PC-3 (cell line): ENCODE measurements around the gene ADAM15. TPM values are rescaled to one million over a fixed set of nuclear protein-coding genes. Genes with fewer than 3 reads are reported as not detected.

ENCODE experiments used
- ATAC-seq: fragments of 200-7000 bp; cut with Tn5 transposase; 2 replicates; pipeline ENCODE4 v1.9.1; 2020; ENCODE audit warnings: mild to moderate bottlenecking, moderate library complexity
- BruUV-seq: library from RNA; stranded (reverse); fragments of 400-500 nt; replicated peaks from 2 replicates; lab custom pipeline; 2021; lab: Mats Ljungman, UMichigan
- CTCF ChIA-PET: fragments of 300-600 bp; sonication (Branson Sonifier 250); formaldehyde crosslinking; loops from one replicate; lab custom pipeline; 2022; ENCODE audit warnings: antibody characterized with exemption; lab: Charles Lee
- POLR2A ChIA-PET: fragments of 300-600 bp; sonication (Branson Sonifier 250); formaldehyde crosslinking; loops from one replicate; lab custom pipeline; 2022; ENCODE audit warnings: antibody characterized with exemption; ENCODE audit not compliant: unreplicated experiment; lab: Charles Lee
- DNase-seq: peaks from one replicate; pipeline ENCODE4 v3.0.0-alpha.2; 2015
- H2AFZ ChIP-seq: fragments of 300-600 bp; sonication (generic); 2 replicates; pipeline ENCODE4 v1.6.0; 2016; ENCODE audit warnings: antibody characterized with exemption, low read length
- H3F3A ChIP-seq: fragments of 300-600 bp; sonication (generic); one replicate; pipeline ENCODE4 v1.6.0; 2017; ENCODE audit warnings: antibody characterized with exemption, low read length, control low read depth, mild to moderate bottlenecking; ENCODE audit not compliant: unreplicated experiment
- H3K27ac ChIP-seq: fragments of 300-600 bp; sonication (generic); 2 replicates; pipeline ENCODE4 v1.5.1; 2016; ENCODE audit warnings: mild to moderate bottlenecking, low read length
- H3K27me3 ChIP-seq: fragments of 300-600 bp; sonication (generic); 2 replicates; pipeline ENCODE4 v1.6.1; 2016; ENCODE audit warnings: low read length, mixed read lengths
- H3K36me3 ChIP-seq: fragments of 300-600 bp; sonication (generic); 2 replicates; pipeline ENCODE4 v1.6.1; 2016; ENCODE audit warnings: low read depth, mixed run types, low read length, mixed read lengths
- H3K4me1 ChIP-seq: fragments of 300-600 bp; sonication (generic); 2 replicates; pipeline ENCODE4 v1.5.1; 2016; ENCODE audit warnings: low read length; ENCODE audit not compliant: insufficient read depth
- H3K4me2 ChIP-seq: fragments of 300-600 bp; sonication (generic); 2 replicates; pipeline ENCODE4 v1.6.0; 2016; ENCODE audit warnings: low read length
- H3K4me3 ChIP-seq: fragments of 300-600 bp; sonication (generic); 2 replicates; pipeline ENCODE4 v1.5.1; 2016; ENCODE audit warnings: mild to moderate bottlenecking, low read length, mixed read lengths
- H3K79me2 ChIP-seq: fragments of 300-600 bp; sonication (generic); 2 replicates; pipeline ENCODE4 v1.6.1; 2017; ENCODE audit warnings: low read length, mixed read lengths
- H3K9ac ChIP-seq: fragments of 300-600 bp; sonication (generic); 2 replicates; pipeline ENCODE4 v1.6.0; 2016; ENCODE audit warnings: mild to moderate bottlenecking, low read length
- H3K9me2 ChIP-seq: fragments of 300-600 bp; sonication (generic); replicated peaks from 2 replicates; pipeline ENCODE4 v1.6.1; 2016; ENCODE audit warnings: mixed run types, low read length, mixed read lengths
- H3K9me3 ChIP-seq: fragments of 300-600 bp; sonication (generic); 2 replicates; pipeline ENCODE4 v1.6.1; 2016; ENCODE audit warnings: low read length, mixed read lengths
- H4K20me1 ChIP-seq: fragments of 300-600 bp; sonication (generic); 2 replicates; pipeline ENCODE4 v1.6.1; 2016; ENCODE audit warnings: low read length, mixed read lengths
- CTCF ChIP-seq: fragments of 300-600 bp; sonication (generic); conservative IDR thresholded peaks from 2 replicates; pipeline ENCODE4 v1.5.1; 2017; ENCODE audit warnings: antibody characterized with exemption, low read depth, mild to moderate bottlenecking, low read length
- EZH2 ChIP-seq: fragments of 300-600 bp; sonication (generic); IDR thresholded peaks from one replicate; pipeline ENCODE4 v1.6.1; 2017; ENCODE audit warnings: antibody characterized with exemption, mild to moderate bottlenecking, low read length; ENCODE audit not compliant: unreplicated experiment
- EZH2phosphoT487 ChIP-seq: fragments of 300-600 bp; sonication (generic); IDR thresholded peaks from 2 replicates; pipeline ENCODE4 v1.6.1; 2018; ENCODE audit warnings: mild to moderate bottlenecking, antibody characterized with exemption, low read length, borderline replicate concordance
- intact Hi-C: fragments of 100-400 bp; cut with micrococcal nuclease; formaldehyde crosslinking; loops from 2 replicates; pipeline ENCODE4 v1.9.0; 2023
- total RNA-seq: library from RNA; depleted of rRNA; stranded (reverse); fragments of >200 nt; gene quantifications from 2 replicates; pipeline ENCODE4 v1.2.3, GENCODE V29; 2014

Gene ADAM15
- total RNA-seq, 1 experiment from 2014 or later = 334 TPM

GRCh38 chr1:155081472-155082300, 30.6 kb downstream of the ADAM15 start:
- H3K9me2 ChIP-seq = no peaks in the 10 kb centered on the region
- peaks cover 44% of the 10 kb centered on the region for H3K27me3 ChIP-seq
- no TSS peak for BruUV-seq
- H4K20me1 ChIP-seq = no peaks in the 10 kb centered on the region
- DNase-seq (peak; percentile 33), ATAC-seq (no peak)
- H3K4me2 ChIP-seq = peak overlapping the region; percentile 80
- peak overlapping the region; percentile 71 for H3K4me3 ChIP-seq
- POLR2A ChIA-PET = interaction anchor here (0.6 kb wide), 1 partner anchor 108 kb away, joined by 3 read pairs; no protein-coding TSS in a partner anchor
- no peaks in the 10 kb centered on the region for H3K79me2 ChIP-seq
- H3K9me3 ChIP-seq = no peaks in the 10 kb centered on the region
- no peaks in the 10 kb centered on the region for H3F3A ChIP-seq
- intact Hi-C loops = no loop called here
- TF ChIP-seq EZH2phosphoT487 = peak; percentile 70; the same call in 1 of the 2 replicates
- TF ChIP-seq EZH2 = peak; percentile 91
- no peak for TF ChIP-seq CTCF
- peak overlapping the region; percentile 74 for H2AFZ ChIP-seq
- H3K9ac ChIP-seq = no peak overlapping the region
- H3K4me1 ChIP-seq = peaks cover 80% of the 10 kb centered on the region
- no peak overlapping the region for H3K27ac ChIP-seq
- H3K36me3 ChIP-seq = no peaks in the 10 kb centered on the region
- CTCF ChIA-PET = no interaction called here

- ATAC-seq (no peak), DNase-seq (no peak)
- Histone ChIP-seq H3K9me3 (no peaks in the 10 kb centered on the region), H3K9me2 (no peaks in the 10 kb centered on the region), H3K27ac (no peak overlapping the region), H2AFZ (peak overlapping the region; percentile 74), H4K20me1 (no peaks in the 10 kb centered on the region), H3K79me2 (no peaks in the 10 kb centered on the region), H3K36me3 (no peaks in the 10 kb centered on the region), H3K4me1 (peaks cover 81% of the 10 kb centered on the region), H3K4me3 (peak overlapping the region; percentile 71), H3F3A (no peaks in the 10 kb centered on the region), H3K9ac (no peak overlapping the region), H3K27me3 (peaks cover 44% of the 10 kb centered on the region), H3K4me2 (peak overlapping the region; percentile 80)
- BruUV-seq = no TSS peak
- TF ChIP-seq CTCF (no peak), EZH2 (no peak), EZH2phosphoT487 (0 out of 2 replicates have a peak, but pooled peaks have one; percentile 9)
- intact Hi-C loops = no loop called here
- CTCF ChIA-PET = interaction anchor here (0.6 kb wide), 1 partner anchor 12 kb away, joined by 8 read pairs; no protein-coding TSS in a partner anchor
- POLR2A ChIA-PET = no interaction called here
Measured at GRCh38 chr1:155082301-155083051, 31.4 kb downstream of the ADAM15 start.
